Activated CD8-positive, alpha-beta T cell treated with anti-CD3 and anti-CD28 coated beads, Interleukin-2, amount 10 ng/mL, durations not matched to agents 7 days and 5 days (primary cell): ENCODE measurements around the gene TDG. TPM values are rescaled to one million over a fixed set of nuclear protein-coding genes. Genes with fewer than 3 reads are reported as not detected.
"Not testable (repeated sequence)": the region's sequence is repeated elsewhere in the genome, so short reads cannot be mapped to it uniquely, and the experiment has no call there.

Experiments
- ATAC-seq: fragments of 150-1000 bp; cut with Tn5 transposase; one replicate; pipeline ENCODE4 v1.10.0; 2021; ENCODE audit warnings: moderate library complexity
- CTCF ChIA-PET: fragments of 350-600 bp; sonication (Branson Sonifier 250); formaldehyde crosslinking; loops from one replicate; lab custom pipeline; 2021; ENCODE audit warnings: antibody characterized with exemption; lab: Charles Lee
- POLR2A ChIA-PET: fragments of 350-600 bp; sonication (Branson Sonifier 250); formaldehyde crosslinking; loops from one replicate; lab custom pipeline; 2021; ENCODE audit warnings: antibody characterized with exemption; lab: Charles Lee
- DNase-seq: peaks from one replicate; pipeline ENCODE4 v3.0.0-alpha.2; 2020
- H3K27ac Mint-ChIP-seq: one replicate; pipeline ENCODE4 v1.8.0; 2021; ENCODE audit warnings: mild to moderate bottlenecking, mixed read lengths
- H3K27me3 Mint-ChIP-seq: one replicate; pipeline ENCODE4 v1.8.0; 2021; ENCODE audit warnings: low read depth, mixed read lengths
- H3K36me3 Mint-ChIP-seq: one replicate; pipeline ENCODE4 v1.8.0; 2021; ENCODE audit warnings: low read depth, mixed read lengths
- H3K4me1 Mint-ChIP-seq: one replicate; pipeline ENCODE4 v1.8.0; 2021; ENCODE audit warnings: low read depth, mixed read lengths
- H3K4me3 Mint-ChIP-seq: one replicate; pipeline ENCODE4 v1.8.0; 2021; ENCODE audit warnings: mild to moderate bottlenecking, mixed read lengths
- H3K9me3 Mint-ChIP-seq: one replicate; pipeline ENCODE4 v1.8.0; 2022; ENCODE audit warnings: mixed read lengths; ENCODE audit not compliant: insufficient read depth
- total RNA-seq, 2 experiments: library from RNA; stranded (reverse); gene quantifications; one replicate each; pipeline ENCODE4 v1.2.3, GENCODE V29; 2021

TDG gene
- total RNA-seq, 2 experiments from 2014 or later, result 33.5 to 37.7 TPM

GRCh38 chr12:103997286-103997900, 31.7 kb downstream of the TDG start:
- H3K36me3 Mint-ChIP-seq, result no peaks in the 10 kb centered on the region
- POLR2A ChIA-PET, result no interaction called here
- no peak for DNase-seq
- no peak for ATAC-seq
- H3K27me3 Mint-ChIP-seq, result peaks cover 40% of the 10 kb centered on the region
- CTCF ChIA-PET, result interaction anchor here (0.7 to 3.4 kb wide), 2 partner anchors 112 to 119 kb away, joined by 3 to 14 read pairs; no protein-coding TSS in a partner anchor
- no peak overlapping the region for H3K4me3 Mint-ChIP-seq
- H3K9me3 Mint-ChIP-seq, result no peaks in the 10 kb centered on the region
- no peak overlapping the region for H3K27ac Mint-ChIP-seq
- H3K4me1 Mint-ChIP-seq, result no peaks in the 10 kb centered on the region

GRCh38 chr12:103998976-103999375, 33.3 kb downstream of the TDG start:
- H3K4me1 Mint-ChIP-seq, result no peaks in the 10 kb centered on the region
- DNase-seq (no peak), ATAC-seq (no peak)
- no peaks in the 10 kb centered on the region for H3K36me3 Mint-ChIP-seq
- POLR2A ChIA-PET, result no interaction called here
- peaks cover 48% of the 10 kb centered on the region for H3K27me3 Mint-ChIP-seq
- no peak overlapping the region for H3K4me3 Mint-ChIP-seq
- CTCF ChIA-PET, result no interaction called here
- H3K27ac Mint-ChIP-seq, result no peak overlapping the region
- no peaks in the 10 kb centered on the region for H3K9me3 Mint-ChIP-seq

- H3K9me3 Mint-ChIP-seq, result no peaks in the 10 kb centered on the region
- H3K27ac Mint-ChIP-seq, result no peak overlapping the region
- DNase-seq, result no peak
- no peaks in the 10 kb centered on the region for H3K36me3 Mint-ChIP-seq
- peaks cover 38% of the 10 kb centered on the region for H3K27me3 Mint-ChIP-seq
- ATAC-seq, result no peak
- H3K4me1 Mint-ChIP-seq, result no peaks in the 10 kb centered on the region
- POLR2A ChIA-PET, result no interaction called here
- CTCF ChIA-PET, result no interaction called here
- H3K4me3 Mint-ChIP-seq, result no peak overlapping the region
Measured at GRCh38 chr12:104000807-104001434, 35.2 kb downstream of the TDG start.

- CTCF ChIA-PET, result no interaction called here
Measured at GRCh38 chr12:104002686-104003085, 37.0 kb downstream of the TDG start.

DNA sequence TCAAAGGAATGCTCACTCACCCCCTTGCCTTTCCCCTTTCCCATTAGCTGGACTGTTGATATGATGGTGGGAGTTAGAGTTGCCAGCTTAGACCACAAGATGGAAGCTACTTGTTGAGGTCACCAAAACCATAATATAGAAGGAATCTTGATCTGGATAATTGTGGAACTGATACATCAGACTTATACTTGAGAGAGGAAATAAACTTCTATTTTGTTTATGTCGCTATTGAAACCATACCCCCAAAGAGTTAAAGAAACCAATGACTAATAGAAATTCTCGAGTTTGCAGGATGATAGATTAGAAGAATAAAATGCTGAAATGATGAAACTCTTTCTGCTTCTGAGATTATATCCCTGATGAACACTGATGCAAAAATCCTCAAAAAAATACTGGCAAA, 37.9 kb downstream of the TDG start:
- ATAC-seq (no peak), DNase-seq (no peak)
- Mint-ChIP-seq H3K4me3 (no peak overlapping the region), H3K36me3 (no peaks in the 10 kb centered on the region), H3K4me1 (no peaks in the 10 kb centered on the region), H3K9me3 (no peaks in the 10 kb centered on the region), H3K27me3 (peaks cover 48% of the 10 kb centered on the region), H3K27ac (no peak overlapping the region)
- ChIA-PET POLR2A (no interaction called here), CTCF (no interaction called here)

More at GRCh38 chr12:104002686-104003085, 37.0 kb downstream of the TDG start:
- POLR2A ChIA-PET, result no interaction called here
- Mint-ChIP-seq H3K4me1 (no peaks in the 10 kb centered on the region), H3K36me3 (no peaks in the 10 kb centered on the region), H3K27ac (no peak overlapping the region), H3K27me3 (peaks cover 46% of the 10 kb centered on the region), H3K9me3 (no peaks in the 10 kb centered on the region), H3K4me3 (no peak overlapping the region)
- DNase-seq (no peak), ATAC-seq (no peak)

- Mint-ChIP-seq H3K36me3 (no peaks in the 10 kb centered on the region), H3K9me3 (no peaks in the 10 kb centered on the region), H3K27me3 (peaks cover 40% of the 10 kb centered on the region), H3K4me1 (no peaks in the 10 kb centered on the region), H3K27ac (no peak overlapping the region), H3K4me3 (no peak overlapping the region)
- ATAC-seq (no peak), DNase-seq (no peak)
- ChIA-PET POLR2A (no interaction called here), CTCF (no interaction called here)
Measured at GRCh38 chr12:104006929-104007328, 41.3 kb downstream of the TDG start.

DNA sequence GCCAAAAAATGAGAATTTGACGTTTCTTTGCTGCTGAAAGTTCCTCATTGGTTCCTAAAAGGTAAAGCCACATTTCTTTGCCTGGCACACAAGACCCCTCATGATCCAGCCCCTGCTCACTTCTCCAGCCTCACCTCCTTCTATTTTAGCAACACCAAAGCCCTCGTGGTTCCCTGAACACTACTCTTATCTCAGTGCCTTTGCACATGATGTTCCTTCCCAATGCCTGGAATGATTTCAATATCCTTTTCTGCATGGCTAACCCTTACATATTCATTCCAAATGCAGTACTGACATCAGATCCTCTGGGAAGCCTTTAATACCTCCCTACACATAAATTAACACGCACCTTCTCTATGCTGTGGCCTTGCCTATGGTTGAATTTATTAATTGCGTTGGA, 44.4 kb downstream of the TDG start:
- ATAC-seq (no peak), DNase-seq (no peak)
- H3K4me1 Mint-ChIP-seq, result no peaks in the 10 kb centered on the region
- no peak overlapping the region for H3K27ac Mint-ChIP-seq
- H3K4me3 Mint-ChIP-seq, result no peak overlapping the region
- no peaks in the 10 kb centered on the region for H3K36me3 Mint-ChIP-seq
- no peaks in the 10 kb centered on the region for H3K9me3 Mint-ChIP-seq
- peaks cover 32% of the 10 kb centered on the region for H3K27me3 Mint-ChIP-seq
- POLR2A ChIA-PET, result no interaction called here
- CTCF ChIA-PET, result no interaction called here

GRCh38 chr12:104010606-104011169, 45.0 kb downstream of the TDG start:
- H3K9me3 Mint-ChIP-seq, result no peaks in the 10 kb centered on the region
- CTCF ChIA-PET, result no interaction called here
- DNase-seq (no peak), ATAC-seq (no peak)
- H3K4me3 Mint-ChIP-seq, result no peak overlapping the region
- POLR2A ChIA-PET, result no interaction called here
- H3K27me3 Mint-ChIP-seq, result peaks cover 29% of the 10 kb centered on the region
- no peaks in the 10 kb centered on the region for H3K4me1 Mint-ChIP-seq
- H3K36me3 Mint-ChIP-seq, result no peaks in the 10 kb centered on the region
- no peak overlapping the region for H3K27ac Mint-ChIP-seq

GRCh38 chr12:104011253-104011652, 45.6 kb downstream of the TDG start:
- DNase-seq (no peak), ATAC-seq (no peak)
- H3K4me1 Mint-ChIP-seq, result no peaks in the 10 kb centered on the region
- H3K36me3 Mint-ChIP-seq, result no peaks in the 10 kb centered on the region
- CTCF ChIA-PET, result no interaction called here
- POLR2A ChIA-PET, result no interaction called here
- H3K9me3 Mint-ChIP-seq, result no peaks in the 10 kb centered on the region
- H3K4me3 Mint-ChIP-seq, result no peak overlapping the region
- no peak overlapping the region for H3K27ac Mint-ChIP-seq
- H3K27me3 Mint-ChIP-seq, result peaks cover 26% of the 10 kb centered on the region

DNA sequence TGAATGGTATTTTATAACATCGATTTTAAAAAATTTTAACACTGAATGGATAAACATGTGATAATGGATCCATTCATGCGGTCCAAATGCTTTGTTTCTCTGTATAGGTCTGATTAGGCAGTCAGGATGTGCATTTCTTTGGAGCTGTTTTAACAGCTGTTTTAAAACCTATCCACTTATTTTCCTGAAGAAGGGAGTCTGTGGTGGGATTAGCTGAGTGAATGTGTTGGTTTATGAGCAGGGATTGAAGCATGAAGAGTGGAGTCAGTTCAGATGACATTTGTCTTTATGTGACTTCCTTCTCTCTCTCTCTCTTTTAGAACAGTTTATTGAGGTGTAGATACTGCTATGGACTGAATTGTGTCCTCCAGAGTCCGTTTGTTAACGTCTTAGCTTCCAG, 46.7 kb downstream of the TDG start:
- Mint-ChIP-seq H3K9me3 (no peaks in the 10 kb centered on the region), H3K27me3 (peaks cover 17% of the 10 kb centered on the region), H3K4me3 (no peak overlapping the region), H3K4me1 (no peaks in the 10 kb centered on the region), H3K27ac (no peak overlapping the region), H3K36me3 (no peaks in the 10 kb centered on the region)
- ATAC-seq (no peak), DNase-seq (no peak)
- CTCF ChIA-PET, result no interaction called here
- POLR2A ChIA-PET, result no interaction called here

GRCh38 chr12:104021862-104022261, 56.2 kb downstream of the TDG start:
- CTCF ChIA-PET, H3K9me3 Mint-ChIP-seq: not testable (repeated sequence)
- peaks cover 27% of the 10 kb centered on the region for H3K27me3 Mint-ChIP-seq

GRCh38 chr12:104022786-104023185, 57.1 kb downstream of the TDG start:
- Mint-ChIP-seq H3K4me1 (no peaks in the 10 kb centered on the region), H3K27ac (no peak overlapping the region), H3K36me3 (no peaks in the 10 kb centered on the region), H3K4me3 (no peak overlapping the region), H3K9me3 (no peaks in the 10 kb centered on the region), H3K27me3 (peaks cover 32% of the 10 kb centered on the region)
- ChIA-PET POLR2A (no interaction called here), CTCF (no interaction called here)
- DNase-seq (no peak), ATAC-seq (no peak)

More at GRCh38 chr12:104021862-104022261, 56.2 kb downstream of the TDG start:
- ATAC-seq, H3K27ac Mint-ChIP-seq, POLR2A ChIA-PET, H3K4me3 Mint-ChIP-seq, H3K4me1 Mint-ChIP-seq, H3K36me3 Mint-ChIP-seq, DNase-seq: not testable (repeated sequence)
